Measurements from ENCODE around the gene FMR1. TPM values are rescaled to one million over a fixed set of nuclear protein-coding genes. Genes with fewer than 3 reads are reported as not detected.

Gene FMR1
- 10 to 100 TPM; 21.3 to 30.2 (median 28.0) TPM for total RNA-seq
- polyA plus RNA-seq, result 10 to 100 TPM; 10.0 to 24.9 TPM
- long read RNA-seq, donor 1, full-length matches to known transcripts, result 31 of 72 reads
- long read RNA-seq, donor 1, partial matches to known transcripts, result 7 of 72 reads
- long read RNA-seq, donor 1, other reads (novel, unspliced or antisense), result 34 of 72 reads
- long read RNA-seq, donor 2, full-length matches to known transcripts, result 22 of 59 reads
- long read RNA-seq, donor 2, partial matches to known transcripts, result 7 of 59 reads
- long read RNA-seq, donor 2, other reads (novel, unspliced or antisense), result 30 of 59 reads
- long read RNA-seq, donor 3, full-length matches to known transcripts, result 1 of 7 reads
- long read RNA-seq, donor 3, partial matches to known transcripts, result 1 of 7 reads
- long read RNA-seq, donor 3, other reads (novel, unspliced or antisense), result 5 of 7 reads

DNA sequence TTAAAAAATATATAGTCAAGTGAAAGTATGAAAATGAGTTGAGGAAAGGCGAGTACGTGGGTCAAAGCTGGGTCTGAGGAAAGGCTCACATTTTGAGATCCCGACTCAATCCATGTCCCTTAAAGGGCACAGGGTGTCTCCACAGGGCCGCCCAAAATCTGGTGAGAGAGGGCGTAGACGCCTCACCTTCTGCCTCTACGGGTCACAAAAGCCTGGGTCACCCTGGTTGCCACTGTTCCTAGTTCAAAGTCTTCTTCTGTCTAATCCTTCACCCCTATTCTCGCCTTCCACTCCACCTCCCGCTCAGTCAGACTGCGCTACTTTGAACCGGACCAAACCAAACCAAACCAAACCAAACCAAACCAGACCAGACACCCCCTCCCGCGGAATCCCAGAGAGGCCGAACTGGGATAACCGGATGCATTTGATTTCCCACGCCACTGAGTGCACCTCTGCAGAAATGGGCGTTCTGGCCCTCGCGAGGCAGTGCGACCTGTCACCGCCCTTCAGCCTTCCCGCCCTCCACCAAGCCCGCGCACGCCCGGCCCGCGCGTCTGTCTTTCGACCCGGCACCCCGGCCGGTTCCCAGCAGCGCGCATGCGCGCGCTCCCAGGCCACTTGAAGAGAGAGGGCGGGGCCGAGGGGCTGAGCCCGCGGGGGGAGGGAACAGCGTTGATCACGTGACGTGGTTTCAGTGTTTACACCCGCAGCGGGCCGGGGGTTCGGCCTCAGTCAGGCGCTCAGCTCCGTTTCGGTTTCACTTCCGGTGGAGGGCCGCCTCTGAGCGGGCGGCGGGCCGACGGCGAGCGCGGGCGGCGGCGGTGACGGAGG is at the start of gene FMR1:
Gene FMR1 (plus strand): TSS at position 728 of the 831 bp plus-strand sequence. CDS start 261 bp downstream, outside the sequence.
- 9 to 11% methylated on average over 39 to 50 of the region's 66 CpGs for WGBS, 2 donors
- DNase-seq, result peak; percentile 91

DNA sequence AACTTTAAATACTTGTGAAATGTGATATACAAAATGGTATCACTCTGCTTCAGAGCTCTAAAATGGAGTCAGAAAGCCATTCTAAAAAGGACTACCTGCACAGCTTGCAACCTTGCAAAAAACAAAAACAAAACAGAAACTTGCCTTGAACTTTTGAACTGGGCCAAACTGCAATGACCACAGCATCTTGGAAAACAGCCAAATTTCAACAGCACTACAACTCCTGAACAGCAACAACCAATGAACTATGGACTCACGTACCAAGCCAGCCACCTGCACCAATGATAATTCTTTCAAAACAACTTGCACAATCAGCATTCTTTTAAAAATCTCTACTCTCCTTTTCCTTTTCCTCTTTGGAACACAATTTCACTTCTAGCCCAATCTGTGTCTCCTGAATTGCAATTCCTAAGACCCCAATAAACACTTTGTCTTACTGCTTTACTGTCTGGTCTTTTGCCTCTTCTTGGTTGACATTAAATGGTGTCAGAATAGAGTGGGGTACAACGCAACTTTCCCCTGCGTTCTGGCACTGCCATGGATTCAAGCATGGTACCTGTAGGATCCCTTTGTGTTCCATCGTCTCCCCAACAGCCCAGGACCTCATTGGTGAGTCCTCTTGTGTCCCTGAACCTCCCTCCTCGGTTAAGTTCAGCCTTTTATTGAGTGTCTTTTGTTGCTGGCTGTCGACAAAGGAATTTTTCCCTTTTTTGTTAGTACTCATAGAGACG is 35.7 kb upstream of the FMR1 start:
- Histone ChIP-seq H3K4me3 (no peak overlapping the region), H3K27ac (no peak overlapping the region), H3K36me3 (no peaks in the 10 kb centered on the region), H3K9me3 (peaks cover 0 to 18% (median 0%) of the 10 kb centered on the region in 11 donors), H3K27me3 (no peaks in the 10 kb centered on the region), H3K4me1 (no peaks in the 10 kb centered on the region)
- WGBS, 2 donors, result 69 to 71% methylated on average over 7 of the region's 7 CpGs
- no peak for TF ChIP-seq CTCF (IDR thresholded peaks at IDR 0.05)
- intact Hi-C loops (cut with DNase I), result no loop called here
- DNase-seq (no peak), ATAC-seq (no peak)

More for the DNA sequence above, at the start of gene FMR1:
- peak within 1 kb of the TSS; percentile 47 to 88 (median 79) for H3K4me3 ChIP-seq
- H3K36me3 ChIP-seq, result no peaks in the 10 kb centered on the region
- H3K9me3 ChIP-seq, result no peaks in the 10 kb centered on the region
- no peak for TF ChIP-seq CTCF (IDR thresholded peaks at IDR 0.05)
- H3K27ac ChIP-seq, result peak within 1 kb of the TSS; percentile 61 to 93 (median 88)
- peak; percentile 91 to 98 (median 96) for ATAC-seq
- intact Hi-C loops (cut with DNase I), result loop anchor here in 2 of 10 donors (5.0 to 10.0 kb wide), 2 partner anchors 123 to 131 kb away; no protein-coding TSS in a partner anchor
- peaks cover 0 to 36% (median 13%) of the 10 kb centered on the region in 9 donors for H3K4me1 ChIP-seq
- H3K27me3 ChIP-seq, result no peaks in the 10 kb centered on the region

GRCh38 chrX:147876849-147877646 is 34.7 kb upstream of the FMR1 start:
- no peak for ATAC-seq
- peaks cover 0 to 9% (median 0%) of the 10 kb centered on the region in 11 donors for H3K9me3 ChIP-seq
- H3K4me1 ChIP-seq, result no peaks in the 10 kb centered on the region
- intact Hi-C loops (cut with DNase I), result no loop called here
- no peak overlapping the region for H3K27ac ChIP-seq
- WGBS, 2 donors, result 89 to 94% methylated on average over 4 of the region's 4 CpGs
- H3K4me3 ChIP-seq, result no peak overlapping the region
- H3K27me3 ChIP-seq, result no peaks in the 10 kb centered on the region
- no peaks in the 10 kb centered on the region for H3K36me3 ChIP-seq
- no peak for TF ChIP-seq CTCF (IDR thresholded peaks at IDR 0.05)
- DNase-seq, result no peak

Data from heart right ventricle (tissue), 16 donors.